HG03520 (cell line): Measurements from ENCODE around the gene STK39.
A peak's percentile ranks its signal among the peaks of the same experiment; 100 is the strongest.

Experiments used
- ATAC-seq: cut with Tn5 transposase; IDR thresholded peaks from one replicate; pipeline ENCODE4 v1.9.1; 2021; ENCODE audit warnings: mild to moderate bottlenecking, moderate library complexity; ENCODE audit not compliant: unreplicated experiment

Gene STK39

DNA sequence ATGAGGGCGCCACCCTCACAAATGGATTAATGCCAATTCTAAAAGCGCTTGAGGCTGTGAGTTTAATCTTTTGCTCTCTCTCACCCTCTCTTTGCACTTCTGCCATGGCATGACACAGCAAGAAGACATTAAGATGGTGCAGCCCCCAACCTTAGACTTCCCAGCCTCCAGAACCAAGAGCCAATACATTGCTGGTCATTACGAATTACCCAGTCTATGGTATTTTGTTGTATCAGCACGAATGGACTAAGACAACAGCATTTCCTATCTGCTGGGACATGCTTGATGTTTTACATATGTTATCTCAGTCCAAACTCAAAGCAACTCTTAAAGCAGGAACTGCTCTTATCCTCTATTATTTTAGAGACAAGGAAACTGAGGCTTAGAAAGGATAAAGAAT, 222.9 kb downstream of the STK39 start:
- no peak for ATAC-seq

- no peak for ATAC-seq
Observed at GRCh38 chr2:168021800-168022587, 225.4 kb downstream of the STK39 start.

GRCh38 chr2:168015274-168015953, 232.0 kb downstream of the STK39 start:
- ATAC-seq, result no peak

GRCh38 chr2:168009900-168010299, 237.5 kb downstream of the STK39 start:
- ATAC-seq, result no peak

- no peak for ATAC-seq
Observed at GRCh38 chr2:168008646-168009195, 238.7 kb downstream of the STK39 start.

GRCh38 chr2:168006498-168006897, 240.9 kb downstream of the STK39 start:
- ATAC-seq, result no peak

GRCh38 chr2:168005586-168005985, 241.8 kb downstream of the STK39 start:
- no peak for ATAC-seq

DNA sequence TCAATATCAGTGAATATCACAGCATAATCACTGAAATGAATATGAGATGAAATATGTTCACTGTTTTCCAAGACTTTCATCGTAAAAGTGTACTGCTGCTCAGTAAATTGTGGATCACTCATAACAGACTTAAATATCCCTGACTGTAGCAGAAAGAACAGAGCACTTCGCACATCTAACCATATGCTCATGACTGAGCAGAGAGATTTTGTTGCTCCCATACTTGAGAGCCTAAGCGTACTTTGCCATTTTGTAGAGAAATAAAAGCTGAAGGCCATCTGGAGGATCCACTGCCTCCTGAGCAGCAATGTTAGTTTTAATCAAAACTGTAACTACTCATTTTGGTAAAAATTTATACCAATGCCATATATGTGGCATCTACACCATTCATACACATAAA, 243.5 kb downstream of the STK39 start:
- ATAC-seq, result no peak

DNA sequence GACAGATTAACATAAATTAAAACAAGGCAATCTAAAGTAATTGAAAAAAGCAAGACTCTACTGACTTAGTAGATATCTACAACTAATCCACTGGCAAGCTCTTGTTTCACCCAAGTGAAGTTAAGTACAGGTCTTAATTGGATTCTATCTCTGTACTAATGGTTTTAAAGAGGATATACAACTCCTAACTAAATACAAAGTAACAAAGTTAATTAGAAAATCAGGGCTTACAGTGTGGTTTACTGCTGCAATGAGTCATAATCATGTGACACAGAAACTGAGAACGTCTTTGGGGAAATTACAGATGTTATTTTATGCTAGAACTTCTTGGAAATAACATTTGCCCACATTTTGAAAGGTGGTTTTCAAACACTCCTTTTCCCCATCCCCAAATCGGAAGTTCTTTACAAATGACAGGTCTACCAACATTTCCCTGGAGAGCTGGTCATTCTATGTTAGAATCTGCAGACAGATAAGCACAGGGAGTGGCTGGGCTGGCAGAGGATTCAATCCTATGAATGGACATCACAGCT, 245.3 kb downstream of the STK39 start:
- peak; percentile 52 for ATAC-seq

DNA sequence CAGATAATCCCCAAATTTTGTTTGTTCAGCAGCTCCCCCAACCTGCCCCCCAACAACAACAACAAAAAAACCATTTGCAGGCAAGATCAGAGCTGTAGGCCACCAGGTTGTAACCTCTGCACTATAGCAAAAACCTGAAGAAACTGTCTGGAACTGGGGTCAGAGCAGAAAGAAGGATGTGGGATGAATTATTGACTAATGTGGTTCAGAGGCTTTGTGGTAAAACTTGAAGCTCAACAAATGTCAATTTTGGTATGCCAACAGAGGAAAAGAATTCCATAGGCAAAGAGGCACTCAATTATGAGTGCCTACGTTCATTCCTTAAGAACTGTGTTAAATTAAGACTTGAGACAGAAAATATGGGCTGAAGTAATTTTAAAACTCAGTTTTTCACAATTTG, 255.1 kb downstream of the STK39 start:
- ATAC-seq, result no peak

DNA sequence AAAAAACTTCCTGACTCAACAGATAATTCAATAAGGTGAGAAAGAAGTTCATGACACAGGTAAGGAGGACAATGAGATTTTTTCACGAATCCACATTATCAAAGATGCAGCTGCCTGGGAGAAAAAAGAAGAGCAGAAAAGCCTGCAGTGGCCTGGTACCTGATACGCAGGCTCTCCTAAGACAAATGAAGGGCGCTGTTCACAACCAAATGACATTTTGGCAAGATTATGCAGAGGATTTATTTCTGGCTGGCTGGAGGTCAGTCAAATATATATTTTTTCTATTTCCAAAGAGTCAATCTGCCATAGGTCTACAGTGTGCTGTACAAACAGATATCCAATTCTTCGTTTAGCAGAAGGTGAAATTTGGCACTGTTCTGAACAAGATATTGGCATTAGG, 257.3 kb downstream of the STK39 start:
- no peak for ATAC-seq

DNA sequence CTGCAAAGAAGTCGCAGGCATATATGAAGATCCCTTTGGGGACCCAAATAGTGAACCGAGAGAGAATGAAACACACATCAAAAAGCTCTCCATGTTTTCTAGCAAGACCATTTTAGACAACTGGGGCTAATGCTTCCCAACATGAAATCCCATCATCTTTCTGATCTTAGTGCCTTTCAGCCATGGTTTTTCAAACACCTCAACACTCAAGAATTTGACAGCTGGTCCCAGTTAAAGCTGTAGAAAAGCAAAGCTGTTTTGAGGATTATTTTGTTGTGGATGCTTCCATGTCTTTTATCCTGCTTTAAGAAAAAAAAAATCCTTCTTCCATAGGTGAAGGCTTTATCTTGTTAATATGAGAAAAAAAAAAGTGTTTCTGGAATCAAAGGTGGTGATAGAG, 259.1 kb downstream of the STK39 start:
- no peak for ATAC-seq

DNA sequence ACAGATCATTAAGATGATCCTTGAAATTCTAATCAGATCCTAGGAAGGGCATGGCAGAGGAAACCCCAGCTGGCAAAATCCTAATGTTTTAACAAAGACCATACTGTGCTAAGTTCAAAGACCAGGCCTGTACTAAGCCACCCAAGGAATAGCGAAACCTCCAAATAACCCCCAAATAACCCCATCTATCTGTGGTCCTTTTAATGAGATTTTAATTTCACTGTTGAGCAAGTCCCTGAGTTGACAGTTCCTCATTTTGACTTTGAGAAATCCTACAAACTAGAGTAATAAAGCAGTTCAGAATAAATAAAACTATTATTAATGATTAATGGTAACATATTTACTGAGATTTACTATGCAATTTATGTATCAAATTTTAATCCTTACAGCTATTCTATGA, 259.8 kb downstream of the STK39 start:
- ATAC-seq, result no peak

- ATAC-seq, result no peak
Observed at GRCh38 chr2:167987026-167987425, 260.4 kb downstream of the STK39 start.

GRCh38 chr2:167986223-167986622, 261.2 kb downstream of the STK39 start:
- ATAC-seq, result no peak

- ATAC-seq, result no peak
Observed at GRCh38 chr2:167981945-167982344, 265.4 kb downstream of the STK39 start.

GRCh38 chr2:167980439-167980838, 267.0 kb downstream of the STK39 start:
- no peak for ATAC-seq

DNA sequence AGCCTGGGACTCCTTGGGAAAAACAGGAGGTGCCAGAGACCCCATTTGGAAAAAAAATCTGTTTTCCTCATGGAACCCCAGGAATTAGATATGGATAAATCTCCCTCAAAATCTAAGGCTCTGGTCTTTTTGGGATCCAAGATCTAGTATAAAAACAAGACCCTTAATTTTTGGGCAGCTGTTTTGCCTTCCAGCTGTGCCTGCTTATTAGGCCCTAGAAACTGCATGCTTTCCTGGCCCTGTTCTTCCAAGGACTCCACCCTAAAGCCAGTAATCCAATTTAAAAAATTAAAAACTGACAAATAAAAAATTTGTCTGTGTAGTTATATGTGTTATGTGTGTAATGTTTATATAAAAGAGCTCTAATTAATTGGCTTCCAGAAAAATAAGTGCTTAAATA, 274.6 kb downstream of the STK39 start:
- ATAC-seq, result no peak

DNA sequence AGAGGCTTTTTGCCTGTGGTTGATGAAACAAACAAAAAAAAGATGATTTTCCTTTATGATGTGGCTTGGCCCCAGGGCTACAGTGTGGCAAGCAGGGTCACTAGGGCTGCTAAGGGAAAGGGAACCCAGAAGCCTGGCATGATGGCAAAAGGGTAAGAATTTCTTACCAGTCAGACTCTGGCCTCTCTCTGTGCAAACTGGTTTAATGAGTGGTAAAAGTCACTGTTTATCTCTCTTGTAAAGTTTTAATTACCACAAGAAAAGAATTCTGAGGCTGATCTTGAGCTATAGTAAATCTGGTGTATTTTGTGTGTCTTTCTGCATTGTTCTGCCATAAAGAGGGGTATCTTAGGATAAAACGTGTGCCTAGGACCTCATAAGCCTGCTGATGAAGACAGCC, 275.4 kb downstream of the STK39 start:
- no peak for ATAC-seq

GRCh38 chr2:167966937-167967913, 280.2 kb downstream of the STK39 start:
- ATAC-seq, result no peak
